Mesenchymal stem cell (in vitro differentiated cells and primary cell): ENCODE data around the gene TUBB1.

Experiments
- DNase-seq: peaks from one replicate; pipeline ENCODE4 v3.0.0-alpha.2; 2013
- H2AFZ ChIP-seq: one replicate; pipeline ENCODE4 v1.6.1; 2013; ENCODE audit warnings: low read depth, mild to moderate bottlenecking, control low read depth, inconsistent platforms, low read length, moderate library complexity
- H2AK5ac ChIP-seq: 2 replicates; pipeline ENCODE4 v1.6.1; 2013; ENCODE audit warnings: low read length, moderate library complexity, mild to moderate bottlenecking, inconsistent platforms; ENCODE audit not compliant: severe bottlenecking
- H2BK120ac ChIP-seq: one replicate; pipeline ENCODE4 v1.6.1; 2013; ENCODE audit warnings: low read depth, mild to moderate bottlenecking, inconsistent platforms, low read length, moderate library complexity
- H2BK12ac ChIP-seq, 2 experiments: one replicate each; pipeline ENCODE4 v1.6.1; 2013; ENCODE audit warnings: inconsistent platforms in 2 of 2, low read length in 2 of 2, mild to moderate bottlenecking in 2 of 2, moderate library complexity in 2 of 2, control low read depth in 1 of 2
- H2BK15ac ChIP-seq: one replicate; pipeline ENCODE4 v1.6.1; 2013; ENCODE audit warnings: mild to moderate bottlenecking, low read depth, inconsistent platforms; ENCODE audit not compliant: poor library complexity, severe bottlenecking
- H2BK5ac ChIP-seq: 2 replicates; pipeline ENCODE4 v1.6.1; 2013; ENCODE audit warnings: low read depth, mild to moderate bottlenecking, low read length, control low read depth, inconsistent platforms; ENCODE audit not compliant: poor library complexity, severe bottlenecking
- H3K14ac ChIP-seq, 2 experiments: one replicate each; pipeline ENCODE4 v1.6.1; 2013; ENCODE audit warnings: inconsistent platforms in 2 of 2, low read length in 2 of 2, control low read depth in 1 of 2, mild to moderate bottlenecking in 1 of 2, moderate library complexity in 1 of 2
- H3K18ac ChIP-seq, 2 experiments: one replicate each; pipeline ENCODE4 v1.6.1; 2013; ENCODE audit warnings: inconsistent platforms in 2 of 2, low read length in 2 of 2, control low read depth in 1 of 2, low read depth in 1 of 2, mild to moderate bottlenecking in 1 of 2
- H3K23ac ChIP-seq, 2 experiments: one replicate each; pipeline ENCODE4 v1.6.1; 2013; ENCODE audit warnings: inconsistent platforms in 2 of 2, low read length in 2 of 2, mild to moderate bottlenecking in 2 of 2, moderate library complexity in 2 of 2, control low read depth in 1 of 2
- H3K27ac ChIP-seq: 2 replicates; pipeline ENCODE4 v1.5.1; 2013; ENCODE audit warnings: mild to moderate bottlenecking, moderate library complexity, low read length, control low read depth, inconsistent platforms; ENCODE audit not compliant: poor library complexity, severe bottlenecking
- H3K27me3 ChIP-seq, 2 experiments: 2 replicates each; pipeline versions ENCODE4 v1.6.1 to v1.7.0; 2013; ENCODE audit warnings: low read length in 2 of 2, mild to moderate bottlenecking in 2 of 2, moderate library complexity in 2 of 2, control low read depth in 1 of 2, inconsistent platforms in 1 of 2; ENCODE audit not compliant: control insufficient read depth in 1 of 2, insufficient read depth in 1 of 2
- H3K36me3 ChIP-seq, 2 experiments: 2 replicates each; pipeline versions ENCODE4 v1.6.1 to v1.7.0; 2013; ENCODE audit warnings: low read length in 2 of 2, control low read depth in 1 of 2, inconsistent platforms in 1 of 2, low read depth in 1 of 2, mild to moderate bottlenecking in 1 of 2; ENCODE audit not compliant: insufficient read depth in 2 of 2, control insufficient read depth in 1 of 2
- H3K4ac ChIP-seq, 2 experiments: one replicate each; pipeline ENCODE4 v1.6.1; 2013; ENCODE audit warnings: inconsistent platforms in 2 of 2, low read length in 2 of 2, mild to moderate bottlenecking in 2 of 2, moderate library complexity in 2 of 2, control low read depth in 1 of 2, low read depth in 1 of 2
- H3K4me1 ChIP-seq: 2 replicates; pipeline ENCODE4 v1.6.1; 2013; ENCODE audit warnings: low read depth, low read length, control low read depth; ENCODE audit not compliant: control insufficient read depth, insufficient read depth
- H3K4me2 ChIP-seq: 2 replicates; pipeline ENCODE4 v1.6.1; 2013; ENCODE audit warnings: low read length, mild to moderate bottlenecking, inconsistent platforms; ENCODE audit not compliant: poor library complexity, severe bottlenecking
- H3K4me3 ChIP-seq, 2 experiments: 2 replicates each; pipeline versions ENCODE4 v1.5.1 to v1.7.0; 2013; ENCODE audit warnings: low read length in 2 of 2, mild to moderate bottlenecking in 2 of 2, control low read depth in 1 of 2, low read depth in 1 of 2; ENCODE audit not compliant: insufficient read depth in 1 of 2
- H3K79me1 ChIP-seq: replicated peaks from 2 replicates; pipeline ENCODE4 v1.6.1; 2013; ENCODE audit warnings: mild to moderate bottlenecking, control low read depth, low read length, inconsistent platforms; ENCODE audit not compliant: poor library complexity, severe bottlenecking
- H3K9ac ChIP-seq: 2 replicates; pipeline ENCODE4 v1.7.0; 2013; ENCODE audit warnings: mild to moderate bottlenecking, low read length, moderate library complexity
- H3K9me3 ChIP-seq: 2 replicates; pipeline ENCODE4 v1.7.0; 2013; ENCODE audit warnings: mild to moderate bottlenecking, low read length; ENCODE audit not compliant: control insufficient read depth
- H4K8ac ChIP-seq: one replicate; pipeline ENCODE4 v1.6.1; 2013; ENCODE audit warnings: inconsistent platforms, mild to moderate bottlenecking, low read length, moderate library complexity
- H4K91ac ChIP-seq: one replicate; pipeline ENCODE4 v1.6.1; 2013; ENCODE audit warnings: mild to moderate bottlenecking, low read length, inconsistent platforms
- WGBS: methylation state at CpG from one replicate; pipeline ENCODE4 v1.1.7; 2013; ENCODE audit warnings: mixed read lengths; 5-methylcytosine and 5-hydroxymethylcytosine counted together

The TUBB1 gene

GRCh38 chr20:58973179-58973578, 46.0 kb upstream of the TUBB1 start:
- Histone ChIP-seq H3K18ac (no peak overlapping the region), H3K9me3 (peaks cover 40% of the 10 kb centered on the region), H3K4me1 (no peaks in the 10 kb centered on the region), H3K79me1 (no peaks in the 10 kb centered on the region), H3K23ac (no peak overlapping the region), H2BK12ac (no peak overlapping the region), H2BK15ac (no peak overlapping the region), H2AFZ (no peak overlapping the region), H2BK5ac (no peak overlapping the region), H3K4ac (no peak overlapping the region), H4K91ac (no peak overlapping the region), H3K4me3 (no peak overlapping the region), H3K4me2 (no peak overlapping the region), H3K9ac (no peak overlapping the region), H4K8ac (no peak overlapping the region), H3K36me3 (no peaks in the 10 kb centered on the region), H3K27me3 (no peaks in the 10 kb centered on the region), H3K27ac (no peak overlapping the region), H3K14ac (no peak overlapping the region), H2BK120ac (no peak overlapping the region), H2AK5ac (no peak overlapping the region)
- 86% methylated on average over 4 of the region's 4 CpGs for WGBS
- no peak for DNase-seq

- no peak overlapping the region for H2BK120ac ChIP-seq
- H3K4me3 ChIP-seq = no peak overlapping the region
- H3K4me2 ChIP-seq = no peak overlapping the region
- no peak overlapping the region for H2AK5ac ChIP-seq
- no peak overlapping the region for H2BK15ac ChIP-seq
- no peaks in the 10 kb centered on the region for H3K36me3 ChIP-seq
- H2BK12ac ChIP-seq = no peak overlapping the region
- H3K79me1 ChIP-seq = no peaks in the 10 kb centered on the region
- no peak overlapping the region for H3K9ac ChIP-seq
- DNase-seq = no peak
- H3K14ac ChIP-seq = no peak overlapping the region
- H2BK5ac ChIP-seq = no peak overlapping the region
- no peak overlapping the region for H4K91ac ChIP-seq
- H3K9me3 ChIP-seq = peaks cover 40% of the 10 kb centered on the region
- no peak overlapping the region for H3K27ac ChIP-seq
- no peaks in the 10 kb centered on the region for H3K4me1 ChIP-seq
- no peak overlapping the region for H3K4ac ChIP-seq
- 77% methylated on average over 3 of the region's 3 CpGs for WGBS
- H2AFZ ChIP-seq = no peak overlapping the region
- no peak overlapping the region for H3K18ac ChIP-seq
- no peak overlapping the region for H4K8ac ChIP-seq
- no peaks in the 10 kb centered on the region for H3K27me3 ChIP-seq
- H3K23ac ChIP-seq = no peak overlapping the region
Measured at GRCh38 chr20:58973866-58974265, 45.4 kb upstream of the TUBB1 start.

GRCh38 chr20:58975353-58975752, 43.9 kb upstream of the TUBB1 start:
- Histone ChIP-seq H3K36me3 (no peaks in the 10 kb centered on the region), H2BK12ac (no peak overlapping the region), H3K79me1 (no peaks in the 10 kb centered on the region), H3K4ac (no peak overlapping the region), H3K27me3 (no peaks in the 10 kb centered on the region), H3K18ac (no peak overlapping the region), H2AFZ (no peak overlapping the region), H3K9ac (no peak overlapping the region), H3K14ac (no peak overlapping the region), H3K4me1 (no peaks in the 10 kb centered on the region), H3K9me3 (peaks cover 28% of the 10 kb centered on the region), H3K4me3 (no peak overlapping the region), H2BK5ac (no peak overlapping the region), H3K27ac (no peak overlapping the region), H2AK5ac (no peak overlapping the region), H3K4me2 (no peak overlapping the region), H4K8ac (no peak overlapping the region), H2BK15ac (no peak overlapping the region), H3K23ac (no peak overlapping the region), H2BK120ac (no peak overlapping the region), H4K91ac (no peak overlapping the region)
- WGBS = 74% methylated on average over 1 of the region's 1 CpG
- no peak for DNase-seq

- Histone ChIP-seq H2BK12ac (no peak overlapping the region), H3K27ac (no peak overlapping the region), H2BK120ac (no peak overlapping the region), H3K9ac (no peak overlapping the region), H3K23ac (no peak overlapping the region), H2BK15ac (no peak overlapping the region), H2AFZ (no peak overlapping the region), H3K79me1 (no peaks in the 10 kb centered on the region), H3K4me3 (no peak overlapping the region), H3K18ac (no peak overlapping the region), H3K27me3 (no peaks in the 10 kb centered on the region), H4K91ac (no peak overlapping the region), H2AK5ac (no peak overlapping the region), H2BK5ac (no peak overlapping the region), H3K9me3 (peaks cover 28% of the 10 kb centered on the region), H3K4me1 (no peaks in the 10 kb centered on the region), H3K4ac (no peak overlapping the region), H3K14ac (no peak overlapping the region), H4K8ac (no peak overlapping the region), H3K36me3 (no peaks in the 10 kb centered on the region), H3K4me2 (no peak overlapping the region)
- 90% methylated on average over 2 of the region's 3 CpGs for WGBS
- DNase-seq = peak; percentile 5
Measured at GRCh38 chr20:58976061-58976730, 43.0 kb upstream of the TUBB1 start.
